Stimulated activated CD4-positive, alpha-beta T cell treated with anti-CD3 and anti-CD28 coated beads, TNF-alpha, amount 100 ng/mL, for 4 hours (primary cell): Measurements from ENCODE around the gene PSG5.
"Not testable (repeated sequence)": the region's sequence is repeated elsewhere in the genome, so short reads cannot be mapped to it uniquely, and the experiment has no call there.

Experiments used
- DNase-seq, 3 experiments: peaks; one replicate each; pipeline ENCODE4 v3.0.0-alpha.2; 2020; ENCODE audit warnings: low read depth in 3 of 3

PSG5 gene

GRCh38 chr19:43186311-43186935 lies at the start of gene PSG5:
TSS of gene PSG5 (minus strand) at chr19:43186536. CDS start at chr19:43186405, 131 bp downstream.
- not testable (repeated sequence) for DNase-seq

GRCh38 chr19:43235686-43236085 lies 49.4 kb upstream of the PSG5 start:
- not testable (repeated sequence) for DNase-seq

DNA sequence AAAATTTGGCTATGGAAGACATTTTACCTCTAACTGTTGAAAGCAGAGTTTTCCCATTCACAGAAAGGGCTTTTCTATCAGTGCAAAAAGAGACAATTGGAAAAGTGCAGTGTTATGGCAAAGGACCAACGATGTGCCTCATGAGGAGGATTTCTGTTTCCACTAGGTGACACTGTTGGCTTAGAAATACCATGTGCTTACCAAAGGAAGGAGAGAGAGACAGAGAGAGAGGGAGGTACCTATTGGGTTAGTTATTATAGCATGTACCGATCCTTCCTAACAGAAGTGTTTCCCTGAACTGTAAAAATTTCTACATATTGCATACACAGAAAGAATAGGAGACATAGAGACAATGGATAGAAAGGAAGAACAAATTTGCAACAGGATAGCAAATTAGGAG lies 43.0 kb upstream of the PSG5 start:
- no peak for DNase-seq

GRCh38 chr19:43228730-43229129 lies 42.4 kb upstream of the PSG5 start:
- DNase-seq = not testable (repeated sequence)

GRCh38 chr19:43226986-43227385 lies 40.6 kb upstream of the PSG5 start:
- not testable (repeated sequence) for DNase-seq

- DNase-seq = no peak
These were observed 38.5 kb upstream of the PSG5 start for GRCh38 chr19:43224855-43225253.

DNA sequence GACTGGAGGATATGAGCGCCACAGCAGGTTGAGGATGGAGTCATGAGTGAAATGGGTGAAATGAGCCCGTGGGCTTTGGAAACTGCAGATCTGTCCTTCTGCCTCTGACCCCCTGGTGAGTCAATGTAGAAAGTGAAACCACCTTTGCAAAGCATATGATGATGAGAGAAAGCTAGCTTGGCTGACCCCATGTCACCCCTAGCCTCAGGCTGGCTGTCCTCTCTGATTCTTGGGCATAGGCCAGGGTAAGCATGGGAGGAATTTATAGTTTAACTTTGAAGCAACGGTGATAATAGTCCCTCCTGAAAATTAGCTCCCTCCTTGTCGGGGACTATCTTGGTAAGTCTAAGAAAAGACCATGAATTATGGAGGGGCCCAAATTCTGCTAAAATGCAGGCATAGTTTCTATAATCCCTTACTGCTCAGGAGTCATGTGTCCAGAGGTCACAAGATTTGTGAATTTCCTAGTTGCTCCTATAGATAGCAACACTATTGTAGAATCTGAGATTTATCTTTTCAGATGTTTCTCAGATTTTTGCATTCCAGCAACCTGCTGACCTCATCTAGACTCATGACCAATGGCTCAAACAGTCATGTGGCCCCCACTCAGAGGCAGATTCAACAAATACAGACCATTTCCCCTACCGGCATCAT lies 38.0 kb upstream of the PSG5 start:
- DNase-seq = not testable (repeated sequence)

DNA sequence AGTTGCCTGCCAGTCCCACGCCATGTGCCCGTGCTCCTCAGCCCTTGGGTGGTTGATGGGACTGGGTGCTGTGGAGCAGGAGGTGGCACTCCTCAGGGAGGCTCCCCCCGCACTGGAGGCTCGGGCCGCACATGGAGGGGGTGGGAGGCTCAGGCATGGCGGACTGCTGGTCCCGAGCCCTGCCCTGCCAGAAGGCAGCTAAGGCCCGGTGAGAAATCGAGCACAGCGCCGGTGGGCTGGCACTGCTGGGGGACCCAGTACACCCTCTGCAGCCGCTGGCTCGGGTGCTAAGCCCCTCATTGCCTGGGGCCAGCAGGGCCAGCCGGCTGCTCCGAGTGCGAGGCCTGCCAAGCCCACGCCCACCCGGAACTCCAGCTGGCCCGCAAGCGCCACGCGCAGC lies 35.6 kb upstream of the PSG5 start:
- DNase-seq = not testable (repeated sequence)

DNA sequence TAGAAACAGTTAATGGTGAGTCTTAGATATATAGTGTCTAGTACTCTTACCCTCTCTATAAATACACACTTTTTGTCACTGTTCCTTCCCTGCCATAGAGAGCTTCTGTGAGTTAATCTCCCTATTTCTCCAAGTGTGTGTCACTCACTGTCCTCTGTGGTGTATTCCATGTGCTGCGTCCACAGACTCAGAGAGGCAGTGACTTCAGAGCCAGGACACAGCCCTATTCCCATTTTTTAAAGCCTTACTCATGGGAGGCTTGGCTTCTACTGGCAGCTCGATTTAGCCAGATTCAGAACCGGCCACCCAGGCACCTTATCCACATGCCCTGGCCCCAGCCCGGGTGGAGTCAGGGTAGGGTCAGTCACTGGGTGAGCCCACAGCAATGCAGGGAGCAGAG lies 32.8 kb upstream of the PSG5 start:
- not testable (repeated sequence) for DNase-seq

GRCh38 chr19:43215881-43216280 lies 29.5 kb upstream of the PSG5 start:
- not testable (repeated sequence) for DNase-seq

DNA sequence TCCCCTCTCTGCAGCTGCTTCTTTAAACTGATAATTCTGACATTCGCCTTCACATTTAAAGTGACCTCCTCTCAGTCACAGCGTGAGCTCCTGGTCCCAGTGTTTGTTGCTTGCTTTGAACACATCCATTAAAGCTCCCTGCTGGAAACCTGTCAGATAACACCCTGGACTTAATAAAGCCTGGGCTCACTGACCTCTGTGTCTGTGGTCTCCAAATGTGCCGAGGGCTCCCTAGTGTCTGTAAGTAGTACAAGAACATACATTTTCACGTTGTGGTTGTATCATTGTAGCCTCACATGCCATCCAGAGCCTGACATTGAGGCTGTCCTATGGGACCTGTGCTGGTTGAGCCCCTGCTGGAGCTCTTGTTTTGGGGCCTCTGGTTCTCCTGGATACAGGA lies 21.7 kb upstream of the PSG5 start:
- DNase-seq = no peak

GRCh38 chr19:43207174-43207573 lies 20.8 kb upstream of the PSG5 start:
- DNase-seq = not testable (repeated sequence)

DNA sequence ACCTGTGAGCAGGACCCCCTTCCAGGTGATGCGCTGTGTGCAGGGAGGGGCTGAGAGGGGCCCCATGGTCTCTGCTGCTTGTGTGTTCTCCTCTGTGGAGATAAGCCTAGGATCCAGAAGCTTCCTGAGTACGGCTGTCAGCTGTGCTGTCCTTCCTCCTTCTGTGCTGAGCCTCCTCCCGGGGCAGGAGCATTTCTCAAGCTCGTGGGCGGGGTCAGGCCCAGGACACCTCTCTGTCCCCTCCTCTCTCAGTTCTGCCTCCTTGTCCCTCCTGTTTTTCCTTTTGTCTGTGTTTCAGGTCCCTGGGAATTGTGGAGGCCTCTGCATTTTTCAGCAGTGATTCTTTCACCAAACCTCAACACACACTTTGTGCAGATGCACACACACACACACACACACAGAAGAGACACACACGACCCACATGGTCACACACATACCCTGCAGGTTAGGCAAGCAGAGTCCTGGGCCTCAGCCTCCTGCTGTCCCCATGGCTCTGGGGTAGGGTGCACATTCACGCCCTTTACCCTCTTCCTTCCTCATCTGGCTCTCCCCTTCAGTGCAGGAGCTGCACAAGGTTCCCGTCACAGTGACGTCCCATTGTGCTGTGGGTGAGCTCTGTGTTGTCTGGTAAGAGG lies 19.3 kb upstream of the PSG5 start, which contains the start of gene PSG4:
Gene PSG4, minus strand, starts transcription at position 168 of the 635 bp plus-strand sequence. Its CDS starts 102 bp downstream, at position 66.
- not testable (repeated sequence) for DNase-seq

- DNase-seq = not testable (repeated sequence)
These were observed 17.3 kb upstream of the PSG5 start for GRCh38 chr19:43203611-43204010.

GRCh38 chr19:43201891-43202290 lies 15.6 kb upstream of the PSG5 start:
- not testable (repeated sequence) for DNase-seq

DNA sequence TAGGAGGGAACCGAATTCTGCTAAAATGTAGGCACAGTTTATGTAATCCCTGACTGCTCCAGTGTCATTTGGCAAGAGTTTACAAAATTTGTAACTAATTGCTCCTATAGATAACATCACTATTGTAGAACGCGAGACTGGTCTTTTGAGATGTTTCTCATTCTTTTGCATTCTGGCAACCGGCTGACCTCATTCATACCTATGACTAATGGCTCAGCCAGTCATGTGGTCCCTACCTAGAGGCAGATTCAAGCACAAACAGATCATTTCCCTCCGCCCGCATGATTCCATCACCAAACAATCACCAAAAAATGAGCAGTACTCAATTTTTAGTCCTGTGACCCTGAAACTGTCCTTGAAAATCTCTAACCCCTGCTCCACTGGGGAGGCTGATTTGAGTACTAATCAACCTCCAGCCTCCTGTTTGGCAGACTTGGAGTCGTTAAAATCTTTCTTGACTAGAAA lies 15.0 kb upstream of the PSG5 start:
- DNase-seq = not testable (repeated sequence)

DNA sequence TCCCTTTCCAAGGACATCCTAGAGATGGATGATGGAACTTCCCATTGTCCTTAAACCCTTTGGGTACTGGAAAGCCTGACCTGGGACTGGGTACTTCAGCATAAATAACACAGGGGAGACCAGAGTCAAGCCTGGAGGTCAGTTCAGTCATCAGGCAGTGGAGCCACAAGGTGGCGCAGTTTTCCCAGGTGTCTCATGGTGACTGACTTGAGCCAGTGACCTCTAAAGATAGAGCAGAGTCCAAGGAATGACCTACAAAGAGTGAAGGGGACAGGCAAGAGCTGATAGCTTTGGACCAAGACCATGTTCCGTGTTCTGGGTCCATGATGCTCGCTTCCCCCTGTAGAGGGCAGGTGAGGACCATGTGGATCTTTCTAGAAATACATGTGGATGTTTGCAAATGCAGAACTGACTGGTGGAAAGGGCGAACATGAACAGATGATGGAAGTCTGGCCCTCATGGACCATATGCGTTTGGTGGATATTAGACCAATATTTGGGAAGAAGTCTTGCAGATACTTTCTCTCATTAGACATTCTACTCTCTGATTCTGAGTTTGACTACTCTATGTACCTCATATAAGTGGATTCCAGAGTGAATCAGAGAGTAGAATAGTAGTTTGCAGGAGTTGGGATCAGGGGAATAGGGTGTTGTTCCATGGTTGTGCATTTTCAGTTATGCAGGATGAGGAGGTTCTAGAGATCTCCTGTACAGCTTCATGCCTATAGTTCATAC lies 12.5 kb upstream of the PSG5 start:
- DNase-seq = not testable (repeated sequence)

GRCh38 chr19:43197666-43198397 lies 11.5 kb upstream of the PSG5 start:
- DNase-seq = not testable (repeated sequence)

GRCh38 chr19:43194397-43194796 lies 8.1 kb upstream of the PSG5 start:
- DNase-seq = not testable (repeated sequence)

DNA sequence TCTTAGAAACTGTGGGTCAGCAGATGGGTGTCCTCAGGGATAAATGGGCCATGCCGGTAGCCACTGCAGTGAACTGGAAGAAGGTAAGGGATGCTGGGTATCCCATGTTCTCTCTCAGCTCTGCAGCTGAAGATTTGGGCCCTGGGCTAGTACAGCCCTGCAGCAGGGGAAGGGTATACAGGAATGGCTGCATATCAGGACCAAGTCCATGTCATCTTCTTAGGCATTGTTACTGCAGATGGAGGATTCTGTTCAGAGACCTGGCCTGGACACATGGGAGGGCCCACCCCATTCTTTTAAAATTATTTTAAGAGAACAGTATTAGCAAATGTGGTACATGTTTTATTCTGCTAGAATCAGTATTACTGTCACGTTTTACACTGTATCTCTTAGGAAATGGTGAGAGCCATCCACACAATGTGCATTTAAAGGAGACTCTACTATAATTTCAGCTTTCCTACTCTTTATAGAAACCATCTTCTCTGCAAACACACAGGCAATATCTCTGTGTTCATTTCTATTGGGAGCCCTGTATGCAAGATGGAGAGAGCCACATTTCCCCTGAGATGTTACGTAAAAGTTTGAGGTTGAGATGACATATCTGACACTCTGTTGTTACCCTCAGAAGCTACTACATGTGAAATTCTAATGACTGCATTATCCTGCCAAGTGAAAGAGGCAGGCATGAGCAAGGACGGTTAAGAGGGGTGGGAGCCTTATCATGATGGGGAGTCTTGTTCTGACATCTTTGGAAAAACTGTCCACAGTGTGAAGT lies 6.2 kb upstream of the PSG5 start:
- not testable (repeated sequence) for DNase-seq
